Smooth muscle cell (in vitro differentiated cells): ENCODE measurements around the gene BACH1. TPM values are rescaled to one million over a fixed set of nuclear protein-coding genes. Genes with fewer than 3 reads are reported as not detected.

ENCODE experiments used
- DNase-seq: peaks from one replicate; lab custom pipeline; 2025; ENCODE audit not compliant: unreplicated experiment; lab: John Stamatoyannopoulos, UW
- H2AFZ ChIP-seq: fragments of 200-600 bp; sonication (generic); 2 replicates; pipeline ENCODE4 v1.6.0; 2016; ENCODE audit warnings: antibody characterized with exemption, low read depth, mild to moderate bottlenecking
- H3F3A ChIP-seq: fragments of 200-600 bp; sonication (generic); 2 replicates; pipeline ENCODE4 v1.6.0; 2017; ENCODE audit warnings: antibody characterized with exemption, low read depth
- H3K27ac ChIP-seq: fragments of 200-600 bp; sonication (generic); 2 replicates; pipeline ENCODE4 v1.5.1; 2016; ENCODE audit warnings: low read depth, mild to moderate bottlenecking
- H3K27me3 ChIP-seq: fragments of 200-600 bp; sonication (generic); 2 replicates; pipeline ENCODE4 v1.6.1; 2016; ENCODE audit warnings: low read depth, mild to moderate bottlenecking
- H3K36me3 ChIP-seq: fragments of 200-600 bp; sonication (generic); 2 replicates; pipeline ENCODE4 v1.5.1; 2016; ENCODE audit warnings: low read depth
- H3K4me1 ChIP-seq: fragments of 200-600 bp; sonication (generic); 2 replicates; pipeline ENCODE4 v1.5.1; 2016; ENCODE audit warnings: low read depth
- H3K4me2 ChIP-seq: fragments of 200-600 bp; sonication (generic); 2 replicates; pipeline ENCODE4 v1.6.0; 2016; ENCODE audit warnings: mild to moderate bottlenecking
- H3K4me3 ChIP-seq: fragments of 200-600 bp; sonication (generic); 2 replicates; pipeline ENCODE4 v1.5.1; 2016; ENCODE audit warnings: mild to moderate bottlenecking
- H3K79me2 ChIP-seq: fragments of 200-600 bp; sonication (generic); 2 replicates; pipeline ENCODE4 v1.6.0; 2016; ENCODE audit warnings: low read depth, mild to moderate bottlenecking
- H3K9ac ChIP-seq: fragments of 200-600 bp; sonication (generic); 2 replicates; pipeline ENCODE4 v1.6.0; 2016; ENCODE audit warnings: low read depth
- H3K9me3 ChIP-seq: fragments of 200-600 bp; sonication (generic); replicated peaks from 2 replicates; pipeline ENCODE4 v1.5.1; 2016; ENCODE audit warnings: low read depth
- H4K20me1 ChIP-seq: fragments of 200-600 bp; sonication (generic); 2 replicates; pipeline ENCODE4 v1.6.0; 2016; ENCODE audit warnings: low read depth
- CTCF ChIP-seq: fragments of 200-600 bp; sonication (generic); IDR thresholded peaks from 2 replicates; pipeline ENCODE4 v1.5.1; 2017; ENCODE audit warnings: borderline replicate concordance, mild to moderate bottlenecking, antibody characterized with exemption; ENCODE audit not compliant: insufficient read depth, poor library complexity, severe bottlenecking
- WGBS: methylation state at CpG from one replicate; pipeline ENCODE4 v1.1.7; 2016; ENCODE audit warnings: low lambda C conversion rate; 5-methylcytosine and 5-hydroxymethylcytosine counted together
- polyA plus RNA-seq: library from polyadenylated mRNA; unstranded; fragments of >200 nt; fragmentation: Nextera tagmentation; extraction: Ambion mirVana; gene quantifications from 2 replicates; pipeline ENCODE4 v1.2.1, GENCODE V29; 2016
- total RNA-seq: library from RNA; depleted of rRNA; stranded (reverse); fragments of >200 nt; gene quantifications from 2 replicates; pipeline ENCODE4 v1.2.3, GENCODE V29; 2014

BACH1 gene
- total and polyA plus RNA-seq, 2 experiments from 2014 or later = 29.5 to 103 TPM

GRCh38 chr21:29346771-29347170 is 48.0 kb downstream of the BACH1 start:
- DNase-seq = no peak
- peaks cover 17% of the 10 kb centered on the region for H3K4me1 ChIP-seq
- H3K4me3 ChIP-seq = no peak overlapping the region
- no peak overlapping the region for H3K27ac ChIP-seq
- H3K9me3 ChIP-seq = no peaks in the 10 kb centered on the region
- H3K4me2 ChIP-seq = no peak overlapping the region
- TF ChIP-seq CTCF = no peak
- WGBS = 93% methylated on average over 4 of the region's 4 CpGs
- no peaks in the 10 kb centered on the region for H3K27me3 ChIP-seq
- H3K36me3 ChIP-seq = peaks cover 5% of the 10 kb centered on the region
- H4K20me1 ChIP-seq = peaks cover 10% of the 10 kb centered on the region
- peaks cover 20% of the 10 kb centered on the region for H3F3A ChIP-seq
- H2AFZ ChIP-seq = no peak overlapping the region
- no peak overlapping the region for H3K9ac ChIP-seq
- H3K79me2 ChIP-seq = peaks cover 18% of the 10 kb centered on the region

DNA sequence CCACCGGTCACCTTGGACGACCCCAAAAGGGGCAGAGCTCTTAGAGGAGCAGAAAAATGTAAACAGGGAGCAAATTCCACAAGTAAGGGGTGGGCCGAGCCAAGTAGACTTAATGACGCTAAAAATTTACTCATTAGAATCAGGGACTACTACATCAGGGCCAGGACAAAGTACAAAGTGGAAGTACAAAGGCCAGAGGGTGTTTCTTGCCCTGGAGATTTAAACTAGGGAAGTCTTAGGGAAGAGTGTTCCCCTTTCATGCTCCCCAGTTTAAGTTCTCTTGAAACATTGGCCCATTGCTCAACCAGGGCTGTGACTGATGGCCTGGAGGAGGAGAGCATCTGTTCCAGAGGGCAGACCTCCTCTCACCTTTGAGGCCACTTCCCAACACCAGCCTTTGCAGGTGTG is 48.6 kb downstream of the BACH1 start:
- peaks cover 13% of the 10 kb centered on the region for H3K4me1 ChIP-seq
- H4K20me1 ChIP-seq = peaks cover 6% of the 10 kb centered on the region
- H2AFZ ChIP-seq = no peak overlapping the region
- 86% methylated on average over 4 of the region's 4 CpGs for WGBS
- DNase-seq = no peak
- H3F3A ChIP-seq = peaks cover 18% of the 10 kb centered on the region
- H3K4me3 ChIP-seq = no peak overlapping the region
- peaks cover 5% of the 10 kb centered on the region for H3K36me3 ChIP-seq
- H3K4me2 ChIP-seq = no peak overlapping the region
- H3K9ac ChIP-seq = no peak overlapping the region
- peaks cover 18% of the 10 kb centered on the region for H3K79me2 ChIP-seq
- no peaks in the 10 kb centered on the region for H3K27me3 ChIP-seq
- H3K27ac ChIP-seq = peak overlapping the region; percentile 64
- no peaks in the 10 kb centered on the region for H3K9me3 ChIP-seq
- TF ChIP-seq CTCF = no peak

GRCh38 chr21:29349702-29350101 is 51.0 kb downstream of the BACH1 start:
- H3K9me3 ChIP-seq = peaks cover 3% of the 10 kb centered on the region
- WGBS = 89% methylated on average over 4 of the region's 4 CpGs
- no peak for TF ChIP-seq CTCF
- peak overlapping the region; percentile 32 for H3K4me2 ChIP-seq
- H3F3A ChIP-seq = peaks cover 12% of the 10 kb centered on the region
- no peak overlapping the region for H2AFZ ChIP-seq
- peak overlapping the region; percentile 57 for H3K27ac ChIP-seq
- no peak overlapping the region for H3K4me3 ChIP-seq
- H3K79me2 ChIP-seq = peaks cover 17% of the 10 kb centered on the region
- no peak for DNase-seq
- no peaks in the 10 kb centered on the region for H4K20me1 ChIP-seq
- no peaks in the 10 kb centered on the region for H3K4me1 ChIP-seq
- H3K27me3 ChIP-seq = no peaks in the 10 kb centered on the region
- H3K9ac ChIP-seq = no peak overlapping the region
- H3K36me3 ChIP-seq = peaks cover 7% of the 10 kb centered on the region

DNA sequence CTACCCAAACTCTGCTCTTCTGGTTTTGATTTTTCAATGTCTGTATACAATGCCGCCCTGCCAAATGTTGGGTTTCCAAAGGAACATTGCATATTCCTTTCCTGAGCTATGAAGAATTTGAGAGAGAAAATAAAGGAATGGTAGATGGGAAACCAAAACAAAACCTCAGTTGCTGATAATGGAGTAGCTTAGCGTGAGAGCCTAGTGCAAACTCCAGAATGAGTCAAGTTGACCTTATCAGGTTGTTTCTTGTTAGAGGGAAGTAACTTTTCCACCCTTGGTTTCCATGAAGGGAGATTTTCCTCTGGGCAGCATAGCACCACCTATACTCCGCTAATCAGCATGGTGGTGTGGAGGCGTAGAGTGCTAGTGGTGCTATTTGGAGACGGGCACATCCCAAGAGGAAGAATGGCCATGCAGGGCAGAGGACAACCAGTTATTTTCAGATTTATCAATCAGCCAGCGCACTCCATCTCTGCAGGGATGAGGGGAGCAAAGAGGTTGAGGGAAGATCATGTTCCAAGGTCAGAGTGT is 51.6 kb downstream of the BACH1 start:
- DNase-seq = no peak

More for the DNA sequence above, 51.6 kb downstream of the BACH1 start:
- H3K27me3 ChIP-seq = no peaks in the 10 kb centered on the region
- H3K4me3 ChIP-seq = no peak overlapping the region
- 80% methylated on average over 6 of the region's 6 CpGs for WGBS
- no peak overlapping the region for H2AFZ ChIP-seq
- H3K9me3 ChIP-seq = peaks cover 6% of the 10 kb centered on the region
- H3K4me1 ChIP-seq = no peaks in the 10 kb centered on the region
- peak overlapping the region; percentile 32 for H3K4me2 ChIP-seq
- no peak overlapping the region for H3K9ac ChIP-seq
- TF ChIP-seq CTCF = no peak
- H3F3A ChIP-seq = peaks cover 12% of the 10 kb centered on the region
- H3K36me3 ChIP-seq = peaks cover 8% of the 10 kb centered on the region
- no peaks in the 10 kb centered on the region for H4K20me1 ChIP-seq
- H3K27ac ChIP-seq = peak overlapping the region; percentile 57
- peaks cover 14% of the 10 kb centered on the region for H3K79me2 ChIP-seq
